ENCODE results near the gene BTBD9. TPM values are rescaled to one million over a fixed set of nuclear protein-coding genes. Genes with fewer than 3 reads are reported as not detected.

Gene BTBD9
- total RNA-seq, 4 donors from 2014 or later = 8.6 to 34.1 (median 30.8) TPM

GRCh38 chr6:38287487-38287886 is 352.2 kb downstream of the BTBD9 start:
- Histone ChIP-seq H3K9me3 (no peaks in the 10 kb centered on the region), H3K4me1 (no peaks in the 10 kb centered on the region), H3K27ac (no peak overlapping the region), H3K27me3 (no peaks in the 10 kb centered on the region), H3K36me3 (no peaks in the 10 kb centered on the region), H3K4me3 (no peak overlapping the region)
- in situ Hi-C loops (cut with MboI; ENCODE audit: low pct_ligation_motif_present in 1 of 4, low pct_unique_long_range_greater_than_20kb in 1 of 4, low sequenced_read_pairs in 3 of 4) = no loop called here
- no peak for TF ChIP-seq POLR2AphosphoS5 (IDR thresholded peaks at IDR 0.05)
- no peak for TF ChIP-seq POLR2A (IDR thresholded peaks at IDR 0.05)
- no peak for TF ChIP-seq EP300 (IDR thresholded peaks at IDR 0.05; ENCODE audit: low read depth)
- no peak for TF ChIP-seq CTCF (IDR thresholded peaks at IDR 0.05)
- 70 to 84% methylated on average over 2 of the region's 2 CpGs for WGBS, 2 donors (ENCODE audit: low coverage in 1 of 2)
- intact Hi-C loops (cut with DNase I; ENCODE audit: low total_unique reads) = no loop called here
- DNase-seq = no peak

DNA sequence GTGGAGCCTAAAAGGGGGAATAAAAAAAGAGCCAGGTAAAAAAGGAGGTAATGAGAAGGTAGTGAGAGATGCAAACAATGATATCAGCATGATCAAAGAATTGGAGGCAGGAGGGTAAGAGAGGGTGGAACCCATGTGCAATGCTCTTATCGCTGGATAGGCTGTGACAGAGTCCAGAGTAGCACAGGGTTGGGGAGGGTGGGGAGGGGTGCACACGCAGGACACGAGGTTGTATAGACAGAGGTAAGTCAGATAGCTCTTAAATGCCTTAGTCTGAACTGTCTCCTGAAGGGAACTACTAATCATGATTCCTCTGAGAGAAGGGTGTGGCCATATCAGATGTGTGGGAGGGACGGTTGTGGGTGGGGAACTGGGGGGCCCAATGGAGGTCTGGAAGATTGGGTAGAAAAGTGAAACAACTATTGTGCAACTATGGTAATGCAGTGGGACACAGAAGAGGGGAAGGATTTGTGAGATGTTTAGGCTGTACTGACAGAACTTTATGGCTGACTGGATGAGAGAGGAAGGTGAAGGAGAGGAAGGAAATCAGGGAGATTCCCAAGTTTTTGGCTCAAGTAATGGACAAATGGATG is 354.8 kb downstream of the BTBD9 start:
- intact Hi-C loops (cut with DNase I; ENCODE audit: low total_unique reads) (no loop called here), in situ Hi-C loops (cut with MboI; ENCODE audit: low pct_ligation_motif_present in 1 of 4, low pct_unique_long_range_greater_than_20kb in 1 of 4, low sequenced_read_pairs in 3 of 4) (no loop called here)
- Histone ChIP-seq H3K27me3 (no peaks in the 10 kb centered on the region), H3K36me3 (no peaks in the 10 kb centered on the region), H3K4me1 (no peaks in the 10 kb centered on the region), H3K27ac (no peak overlapping the region), H3K4me3 (no peak overlapping the region), H3K9me3 (no peaks in the 10 kb centered on the region)
- no peak for TF ChIP-seq POLR2A (IDR thresholded peaks at IDR 0.05)
- no peak for TF ChIP-seq EP300 (IDR thresholded peaks at IDR 0.05; ENCODE audit: low read depth)
- no peak for TF ChIP-seq CTCF (IDR thresholded peaks at IDR 0.05)
- TF ChIP-seq POLR2AphosphoS5 (IDR thresholded peaks at IDR 0.05) = no peak
- WGBS, 2 donors (ENCODE audit: low coverage in 1 of 2) = 47 to 60% methylated on average over 1 to 4 of the region's 4 CpGs
- DNase-seq = no peak

DNA sequence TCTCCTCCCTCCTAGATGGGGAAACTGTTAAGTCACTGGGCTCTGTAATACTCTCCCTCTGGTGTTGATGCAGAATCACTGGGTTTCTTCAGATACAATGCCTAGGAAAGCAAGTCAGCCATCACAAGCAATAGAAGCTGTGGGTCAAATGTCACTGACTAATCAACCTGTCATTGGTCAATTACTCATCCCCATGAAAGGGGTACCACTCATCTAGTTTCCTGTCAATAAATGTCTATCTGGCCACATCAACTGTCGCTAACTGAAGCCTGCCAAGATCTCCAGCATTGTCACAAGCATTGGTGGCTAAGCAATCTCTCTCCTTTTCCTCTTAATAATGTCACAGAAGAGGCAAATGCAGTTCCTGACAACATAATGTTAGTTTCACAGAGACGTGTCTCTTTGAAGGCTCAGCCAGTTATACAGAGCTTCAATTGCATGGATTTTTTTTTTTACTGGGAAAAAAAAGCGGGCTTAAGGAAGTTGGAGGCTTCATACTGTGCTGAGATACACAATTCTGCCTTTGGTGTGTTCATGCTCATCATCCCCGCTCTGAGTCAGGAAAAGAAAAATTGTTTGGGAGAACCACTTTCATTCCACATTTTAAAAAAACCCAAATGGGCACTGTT is 355.9 kb downstream of the BTBD9 start:
- in situ Hi-C loops (cut with MboI; ENCODE audit: low pct_ligation_motif_present in 1 of 4, low pct_unique_long_range_greater_than_20kb in 1 of 4, low sequenced_read_pairs in 3 of 4) = no loop called here

DNA sequence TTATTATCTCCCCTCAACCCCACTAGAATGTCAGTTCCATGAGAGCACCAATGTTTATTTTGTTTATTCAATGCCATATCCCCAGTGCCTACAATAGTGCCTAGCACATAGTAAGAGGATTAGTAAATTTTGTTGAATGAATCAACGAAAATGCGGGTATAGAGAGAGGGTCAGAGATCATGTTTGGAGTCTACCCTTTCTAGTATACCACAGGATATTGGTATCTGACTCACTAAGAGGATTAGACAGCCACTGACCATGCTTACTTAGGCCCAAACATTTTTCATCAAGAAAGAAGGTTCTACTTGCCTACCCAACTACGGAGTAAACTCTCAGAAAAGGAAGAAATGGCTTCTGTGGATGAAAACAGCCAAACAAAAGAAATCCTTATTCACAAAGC is 356.8 kb downstream of the BTBD9 start:
- Histone ChIP-seq H3K36me3 (no peaks in the 10 kb centered on the region), H3K4me1 (no peaks in the 10 kb centered on the region), H3K4me3 (no peak overlapping the region), H3K27me3 (no peaks in the 10 kb centered on the region), H3K27ac (no peak overlapping the region), H3K9me3 (no peaks in the 10 kb centered on the region)
- TF ChIP-seq EP300 (IDR thresholded peaks at IDR 0.05; ENCODE audit: low read depth) (no peak), POLR2AphosphoS5 (IDR thresholded peaks at IDR 0.05) (no peak), POLR2A (IDR thresholded peaks at IDR 0.05) (no peak), CTCF (IDR thresholded peaks at IDR 0.05) (no peak)
- DNase-seq = no peak
- 99 to 100% methylated on average over 3 of the region's 3 CpGs for WGBS, 2 donors (ENCODE audit: low coverage in 1 of 2)
- intact Hi-C loops (cut with DNase I; ENCODE audit: low total_unique reads) = no loop called here
- in situ Hi-C loops (cut with MboI; ENCODE audit: low pct_ligation_motif_present in 1 of 4, low pct_unique_long_range_greater_than_20kb in 1 of 4, low sequenced_read_pairs in 3 of 4) = no loop called here

More for the DNA sequence above, 355.9 kb downstream of the BTBD9 start:
- Histone ChIP-seq H3K4me1 (no peaks in the 10 kb centered on the region), H3K27me3 (no peaks in the 10 kb centered on the region), H3K9me3 (no peaks in the 10 kb centered on the region), H3K27ac (no peak overlapping the region), H3K4me3 (no peak overlapping the region), H3K36me3 (no peaks in the 10 kb centered on the region)
- TF ChIP-seq EP300 (IDR thresholded peaks at IDR 0.05; ENCODE audit: low read depth) (no peak), POLR2A (IDR thresholded peaks at IDR 0.05) (no peak), CTCF (IDR thresholded peaks at IDR 0.05) (no peak), POLR2AphosphoS5 (IDR thresholded peaks at IDR 0.05) (no peak)
- no peak for DNase-seq
- intact Hi-C loops (cut with DNase I; ENCODE audit: low total_unique reads) = no loop called here
- 89 to 91% methylated on average over 3 to 4 of the region's 4 CpGs for WGBS, 2 donors (ENCODE audit: low coverage in 1 of 2)

Data from transverse colon (tissue), 4 donors.